NCI-H146 treated with DMSO at 0.1 percent for 48 hours (cell line): ENCODE measurements around the gene MSTN.

Experiments
- DNase-seq: peaks from one replicate; lab custom pipeline; 2025; ENCODE audit not compliant: unreplicated experiment; lab: John Stamatoyannopoulos, UW

MSTN gene

DNA sequence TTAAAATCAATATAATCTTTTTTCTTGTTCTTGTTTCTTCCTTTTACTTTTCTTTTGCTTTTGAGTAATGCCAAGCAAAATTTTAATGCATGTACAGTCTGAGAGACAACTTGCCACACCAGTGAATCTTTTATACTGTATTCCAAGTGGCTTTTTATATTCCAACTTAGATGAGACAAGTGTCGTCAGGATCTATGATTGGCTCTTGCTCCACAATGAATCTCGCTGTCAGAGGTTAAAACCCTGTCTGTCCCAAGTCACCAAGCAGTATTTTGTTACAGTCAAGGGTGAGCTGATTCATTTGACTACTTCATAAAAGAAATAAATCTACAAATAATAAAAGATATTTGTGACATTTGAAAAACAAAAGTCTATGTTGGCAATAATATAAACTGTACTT, at the start of gene MSTN:
TSS of gene MSTN (minus strand) at position 129 of the 400 bp plus-strand sequence. CDS start 133 bp downstream, outside the sequence.
- DNase-seq, result no peak

- no peak for DNase-seq
Measured at GRCh38 chr2:190111166-190111565, 48.6 kb upstream of the MSTN start.

DNA sequence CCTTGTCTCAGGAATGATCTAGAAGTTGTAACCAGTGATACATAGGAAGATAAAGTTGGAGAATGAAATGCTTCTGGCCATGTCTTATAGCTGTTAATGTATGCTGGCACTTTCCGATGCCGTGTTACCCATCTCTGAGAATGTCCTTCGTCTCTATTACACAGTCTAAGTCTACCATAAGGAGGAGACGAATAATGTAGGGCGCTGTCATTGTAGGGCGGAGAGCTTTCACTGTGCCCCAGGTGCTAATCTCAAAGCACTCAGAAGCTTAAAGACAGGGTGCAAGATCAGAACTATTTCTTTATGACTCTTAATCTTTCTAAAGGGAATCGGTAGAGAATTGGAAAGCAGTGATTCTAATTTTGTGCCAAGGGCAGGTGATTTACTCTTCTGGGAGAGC, 48.2 kb upstream of the MSTN start:
- DNase-seq, result no peak

- no peak for DNase-seq
Measured at GRCh38 chr2:190110131-190110530, 47.6 kb upstream of the MSTN start.

- no peak for DNase-seq
Measured at GRCh38 chr2:190107409-190107808, 44.9 kb upstream of the MSTN start.

DNA sequence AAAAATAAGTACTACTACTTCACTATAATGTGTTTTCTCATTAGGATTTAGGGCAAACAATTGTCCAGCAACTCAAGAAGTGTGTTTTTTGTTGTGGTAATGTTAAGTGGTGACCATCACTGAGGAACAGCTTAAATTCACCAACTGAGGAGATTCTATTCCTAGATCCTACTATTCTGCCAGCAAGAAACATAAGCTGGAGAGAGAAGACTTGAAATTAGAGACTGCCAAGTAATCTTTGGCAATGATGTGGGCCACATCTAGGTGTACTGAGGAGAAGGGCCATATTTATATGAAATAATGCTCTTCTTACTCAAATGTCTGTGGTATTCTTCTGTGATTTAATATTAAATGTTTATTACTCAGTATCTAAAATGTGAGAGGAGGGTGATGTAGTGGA, 44.3 kb upstream of the MSTN start:
- DNase-seq, result no peak

- no peak for DNase-seq
Measured at GRCh38 chr2:190105554-190105953, 43.0 kb upstream of the MSTN start.

GRCh38 chr2:190103144-190103543, 40.6 kb upstream of the MSTN start:
- DNase-seq, result no peak

GRCh38 chr2:190099890-190100697, 37.6 kb upstream of the MSTN start:
- no peak for DNase-seq

DNA sequence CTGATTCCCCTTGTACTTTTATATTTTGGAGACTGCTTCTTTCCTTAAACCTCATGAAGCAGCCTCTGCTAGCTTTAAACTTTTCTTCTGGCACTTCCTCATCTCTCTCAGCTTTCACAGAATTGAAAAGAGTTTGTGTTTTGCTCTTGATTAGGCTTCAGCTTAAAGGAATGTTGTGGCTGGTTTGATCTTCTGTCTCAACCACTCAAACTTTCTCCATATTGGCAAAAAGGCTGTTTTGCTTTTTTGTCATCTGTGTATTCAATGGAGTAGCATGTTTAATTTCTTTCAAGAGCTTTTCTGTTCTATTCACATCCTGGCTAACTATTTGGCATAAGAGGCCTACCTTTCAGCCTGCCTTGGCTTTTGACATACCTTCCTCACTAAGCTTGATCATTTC, 36.3 kb upstream of the MSTN start:
- DNase-seq, result no peak

- no peak for DNase-seq
Measured at GRCh38 chr2:190097115-190097514, 34.6 kb upstream of the MSTN start.

GRCh38 chr2:190094316-190094871, 31.9 kb upstream of the MSTN start:
- no peak for DNase-seq

DNA sequence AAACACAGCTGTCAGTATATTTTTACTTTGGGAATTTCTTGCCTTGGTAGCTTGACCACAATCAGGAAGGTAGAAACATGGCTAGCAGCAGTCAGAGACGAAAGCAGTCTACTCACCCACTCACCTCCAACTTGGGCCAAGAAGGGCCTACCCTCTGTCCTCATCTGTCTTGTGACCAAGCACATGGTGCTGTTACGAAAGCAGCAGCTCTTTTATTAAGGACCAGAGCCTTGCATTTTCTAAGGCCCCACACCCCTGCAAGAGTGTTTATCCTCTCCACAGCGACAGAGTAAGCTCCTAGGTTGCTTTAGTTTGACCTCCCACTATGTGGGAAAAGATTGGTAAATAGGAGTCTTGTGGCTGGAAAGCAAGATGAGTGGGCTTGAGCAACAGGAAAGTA, 31.3 kb upstream of the MSTN start:
- no peak for DNase-seq

GRCh38 chr2:190090148-190090547, 27.6 kb upstream of the MSTN start:
- no peak for DNase-seq

GRCh38 chr2:190088917-190089316, 26.4 kb upstream of the MSTN start:
- peak; percentile 1 for DNase-seq

GRCh38 chr2:190084704-190085103, 22.2 kb upstream of the MSTN start:
- no peak for DNase-seq

DNA sequence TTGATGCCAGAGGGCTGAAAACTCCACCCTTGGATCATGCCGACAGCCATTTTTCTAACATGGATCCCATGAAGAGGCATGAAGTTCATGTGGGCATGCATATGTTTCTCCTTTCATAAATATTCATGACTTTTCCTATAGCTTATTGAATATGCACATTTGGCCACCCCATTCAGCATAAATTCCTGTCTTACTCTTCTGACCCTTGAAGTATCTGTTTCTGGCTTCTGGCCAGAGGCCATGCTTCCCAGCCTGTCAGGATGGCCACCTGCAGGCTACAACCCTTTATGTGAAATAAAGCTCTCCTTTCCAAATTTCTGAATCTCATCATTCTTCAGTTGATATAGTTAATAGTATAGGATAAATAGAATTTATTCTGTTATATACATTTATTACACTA, 19.6 kb upstream of the MSTN start:
- no peak for DNase-seq

GRCh38 chr2:190080527-190081049, 18.1 kb upstream of the MSTN start:
- no peak for DNase-seq

GRCh38 chr2:190079160-190079559, 16.6 kb upstream of the MSTN start:
- DNase-seq, result no peak

DNA sequence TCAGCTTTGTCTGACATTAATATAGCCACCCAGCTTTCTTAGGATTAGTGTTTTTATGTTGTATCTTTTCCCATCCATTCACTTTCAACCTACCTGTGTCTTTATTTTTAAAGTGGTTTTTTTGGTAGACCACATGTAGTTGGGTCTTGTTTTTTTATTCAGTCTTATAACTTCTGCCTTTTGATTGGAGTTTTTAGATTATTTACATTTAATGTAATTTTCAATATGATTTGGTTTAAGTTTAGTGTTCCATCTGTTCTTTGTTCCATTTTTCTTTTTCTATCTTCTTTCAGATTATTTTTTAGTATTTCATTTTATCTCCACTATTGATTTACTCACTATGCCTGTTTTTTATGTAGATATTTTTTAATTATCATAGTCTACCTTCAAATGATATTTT, 13.1 kb upstream of the MSTN start:
- no peak for DNase-seq

- DNase-seq, result peak; percentile 40
Measured at GRCh38 chr2:190069936-190070696, 7.6 kb upstream of the MSTN start.

GRCh38 chr2:190068764-190069163, 6.2 kb upstream of the MSTN start:
- DNase-seq, result no peak
